Activated T-helper 1 cell treated with Interleukin-2 at 50 U/mL for 16 hours (primary cell): ENCODE results near the gene TIMM44.
"Not testable (repeated sequence)": the region's sequence is repeated elsewhere in the genome, so short reads cannot be mapped to it uniquely, and the experiment has no call there.

Source experiments
- DNase-seq: peaks from one replicate; pipeline ENCODE4 v3.0.0-alpha.2; 2020; ENCODE audit warnings: low read depth

TIMM44 gene

GRCh38 chr19:7925171-7925851, 18.2 kb downstream of the TIMM44 start:
- DNase-seq, result peak; percentile 58

GRCh38 chr19:7924651-7925170, 18.8 kb downstream of the TIMM44 start:
- DNase-seq, result no peak

- no peak for DNase-seq
Measured at GRCh38 chr19:7924241-7924640, 19.2 kb downstream of the TIMM44 start.

- no peak for DNase-seq
Measured at GRCh38 chr19:7923295-7924191, 19.9 kb downstream of the TIMM44 start.

- DNase-seq, result no peak
Measured at GRCh38 chr19:7922836-7923195, 20.6 kb downstream of the TIMM44 start.

GRCh38 chr19:7921967-7922835, 21.3 kb downstream of the TIMM44 start:
- DNase-seq, result no peak

GRCh38 chr19:7921302-7921966, 22.0 kb downstream of the TIMM44 start:
- no peak for DNase-seq

GRCh38 chr19:7920519-7921301, 22.8 kb downstream of the TIMM44 start:
- peak; percentile 99 for DNase-seq

- DNase-seq, result peak; percentile 91
Measured at GRCh38 chr19:7919610-7920518, 23.6 kb downstream of the TIMM44 start, which contains the start of gene SNAPC2. TSS of gene SNAPC2 (plus strand) at chr19:7920338. CDS start at chr19:7920367, 29 bp downstream.

- DNase-seq, result no peak
Measured at GRCh38 chr19:7918615-7919421, 24.6 kb downstream of the TIMM44 start.

GRCh38 chr19:7918062-7918614, 25.3 kb downstream of the TIMM44 start:
- not testable (repeated sequence) for DNase-seq

GRCh38 chr19:7917267-7918061, 26.0 kb downstream of the TIMM44 start:
- DNase-seq, result peak; percentile 39

GRCh38 chr19:7916955-7917266, 26.6 kb downstream of the TIMM44 start:
- DNase-seq, result no peak

- DNase-seq, result peak; percentile 40
Measured at GRCh38 chr19:7916103-7916954, 27.1 kb downstream of the TIMM44 start.

GRCh38 chr19:7915250-7916102, 28.0 kb downstream of the TIMM44 start:
- DNase-seq, result no peak

- DNase-seq, result no peak
Measured at GRCh38 chr19:7914598-7915045, 28.8 kb downstream of the TIMM44 start, which contains the start of gene TGFBR3L. TSS of gene TGFBR3L (plus strand) at chr19:7914830.
